ENCODE data around the gene RPL36. TPM values are rescaled to one million over a fixed set of nuclear protein-coding genes. Genes with fewer than 3 reads are reported as not detected.
A peak's percentile ranks its signal among the peaks of the same experiment; 100 is the strongest.

The RPL36 gene
- polyA plus RNA-seq, 1 donor, result 1,331 TPM

- H3K27ac ChIP-seq (ENCODE audit: low read length), result no peak overlapping the region
- H3K27me3 ChIP-seq (ENCODE audit: control insufficient read depth, insufficient read depth, low read length), result no peaks in the 10 kb centered on the region
- H3K9me3 ChIP-seq (ENCODE audit: control insufficient read depth, low read depth, low read length), result no peaks in the 10 kb centered on the region
- no peak for DNase-seq
- H3K36me3 ChIP-seq (ENCODE audit: control insufficient read depth, insufficient read depth, low read length), result peaks cover 53% of the 10 kb centered on the region
- H3K4me1 ChIP-seq (ENCODE audit: control insufficient read depth, insufficient read depth, low read length), result no peaks in the 10 kb centered on the region
- WGBS (ENCODE audit: insufficient coverage, low lambda C conversion rate), result no CpG with 5 or more reads among the region's 11 CpGs
- no peak overlapping the region for H3K4me3 ChIP-seq (ENCODE audit: low read length)
Measured at GRCh38 chr19:5669212-5669611, 20.9 kb upstream of the RPL36 start.

- Histone ChIP-seq H3K27me3 (ENCODE audit: control insufficient read depth, insufficient read depth, low read length) (no peaks in the 10 kb centered on the region), H3K4me3 (ENCODE audit: low read length) (no peak overlapping the region), H3K4me1 (ENCODE audit: control insufficient read depth, insufficient read depth, low read length) (no peaks in the 10 kb centered on the region), H3K27ac (ENCODE audit: low read length) (no peak overlapping the region), H3K9me3 (ENCODE audit: control insufficient read depth, low read depth, low read length) (no peaks in the 10 kb centered on the region), H3K36me3 (ENCODE audit: control insufficient read depth, insufficient read depth, low read length) (peaks cover 29% of the 10 kb centered on the region)
- no CpG with 5 or more reads among the region's 7 CpGs for WGBS (ENCODE audit: insufficient coverage, low lambda C conversion rate)
- DNase-seq, result no peak
Measured at GRCh38 chr19:5671600-5671999, 18.5 kb upstream of the RPL36 start.

- Histone ChIP-seq H3K27me3 (ENCODE audit: control insufficient read depth, insufficient read depth, low read length) (no peaks in the 10 kb centered on the region), H3K36me3 (ENCODE audit: control insufficient read depth, insufficient read depth, low read length) (peaks cover 16% of the 10 kb centered on the region), H3K9me3 (ENCODE audit: control insufficient read depth, low read depth, low read length) (no peaks in the 10 kb centered on the region), H3K4me3 (ENCODE audit: low read length) (no peak overlapping the region), H3K27ac (ENCODE audit: low read length) (no peak overlapping the region), H3K4me1 (ENCODE audit: control insufficient read depth, insufficient read depth, low read length) (no peaks in the 10 kb centered on the region)
- no CpG with 5 or more reads among the region's 13 CpGs for WGBS (ENCODE audit: insufficient coverage, low lambda C conversion rate)
- DNase-seq, result no peak
Measured at GRCh38 chr19:5672708-5673459, 17.2 kb upstream of the RPL36 start.

GRCh38 chr19:5673752-5674151 lies 16.3 kb upstream of the RPL36 start:
- no peaks in the 10 kb centered on the region for H3K9me3 ChIP-seq (ENCODE audit: control insufficient read depth, low read depth, low read length)
- H3K4me1 ChIP-seq (ENCODE audit: control insufficient read depth, insufficient read depth, low read length), result no peaks in the 10 kb centered on the region
- no peaks in the 10 kb centered on the region for H3K27me3 ChIP-seq (ENCODE audit: control insufficient read depth, insufficient read depth, low read length)
- H3K36me3 ChIP-seq (ENCODE audit: control insufficient read depth, insufficient read depth, low read length), result peaks cover 18% of the 10 kb centered on the region
- no peak overlapping the region for H3K4me3 ChIP-seq (ENCODE audit: low read length)
- no peak overlapping the region for H3K27ac ChIP-seq (ENCODE audit: low read length)
- no peak for DNase-seq
- WGBS (ENCODE audit: insufficient coverage, low lambda C conversion rate), result no CpG with 5 or more reads among the region's 1 CpG

- Histone ChIP-seq H3K27me3 (ENCODE audit: control insufficient read depth, insufficient read depth, low read length) (no peaks in the 10 kb centered on the region), H3K27ac (ENCODE audit: low read length) (no peak overlapping the region), H3K4me3 (ENCODE audit: low read length) (no peak overlapping the region), H3K36me3 (ENCODE audit: control insufficient read depth, insufficient read depth, low read length) (peaks cover 9% of the 10 kb centered on the region), H3K9me3 (ENCODE audit: control insufficient read depth, low read depth, low read length) (no peaks in the 10 kb centered on the region), H3K4me1 (ENCODE audit: control insufficient read depth, insufficient read depth, low read length) (peaks cover 6% of the 10 kb centered on the region)
- WGBS (ENCODE audit: insufficient coverage, low lambda C conversion rate), result no CpG with 5 or more reads among the region's 5 CpGs
- no peak for DNase-seq
Measured at GRCh38 chr19:5674714-5675113, 15.4 kb upstream of the RPL36 start.

- H3K9me3 ChIP-seq (ENCODE audit: control insufficient read depth, low read depth, low read length), result no peaks in the 10 kb centered on the region
- no peaks in the 10 kb centered on the region for H3K27me3 ChIP-seq (ENCODE audit: control insufficient read depth, insufficient read depth, low read length)
- WGBS (ENCODE audit: insufficient coverage, low lambda C conversion rate), result no CpG with 5 or more reads among the region's 17 CpGs
- no peak overlapping the region for H3K27ac ChIP-seq (ENCODE audit: low read length)
- peaks cover 8% of the 10 kb centered on the region for H3K4me1 ChIP-seq (ENCODE audit: control insufficient read depth, insufficient read depth, low read length)
- DNase-seq, result no peak
- no peak overlapping the region for H3K4me3 ChIP-seq (ENCODE audit: low read length)
- peaks cover 5% of the 10 kb centered on the region for H3K36me3 ChIP-seq (ENCODE audit: control insufficient read depth, insufficient read depth, low read length)
Measured at GRCh38 chr19:5676105-5676771, 13.9 kb upstream of the RPL36 start.

- H3K36me3 ChIP-seq (ENCODE audit: control insufficient read depth, insufficient read depth, low read length), result peaks cover 5% of the 10 kb centered on the region
- peaks cover 9% of the 10 kb centered on the region for H3K4me1 ChIP-seq (ENCODE audit: control insufficient read depth, insufficient read depth, low read length)
- no peaks in the 10 kb centered on the region for H3K9me3 ChIP-seq (ENCODE audit: control insufficient read depth, low read depth, low read length)
- DNase-seq, result peak in 1 of 2 donors; percentile 2
- H3K4me3 ChIP-seq (ENCODE audit: low read length), result no peak overlapping the region
- no peak overlapping the region for H3K27ac ChIP-seq (ENCODE audit: low read length)
- no CpG with 5 or more reads among the region's 13 CpGs for WGBS (ENCODE audit: insufficient coverage, low lambda C conversion rate)
- no peaks in the 10 kb centered on the region for H3K27me3 ChIP-seq (ENCODE audit: control insufficient read depth, insufficient read depth, low read length)
Measured at GRCh38 chr19:5676772-5677105, 13.4 kb upstream of the RPL36 start.

GRCh38 chr19:5677136-5677535 lies 13.0 kb upstream of the RPL36 start:
- no peak overlapping the region for H3K4me3 ChIP-seq (ENCODE audit: low read length)
- no peaks in the 10 kb centered on the region for H3K27me3 ChIP-seq (ENCODE audit: control insufficient read depth, insufficient read depth, low read length)
- H3K36me3 ChIP-seq (ENCODE audit: control insufficient read depth, insufficient read depth, low read length), result peaks cover 5% of the 10 kb centered on the region
- WGBS (ENCODE audit: insufficient coverage, low lambda C conversion rate), result no CpG with 5 or more reads among the region's 10 CpGs
- H3K27ac ChIP-seq (ENCODE audit: low read length), result no peak overlapping the region
- H3K9me3 ChIP-seq (ENCODE audit: control insufficient read depth, low read depth, low read length), result no peaks in the 10 kb centered on the region
- peaks cover 9% of the 10 kb centered on the region for H3K4me1 ChIP-seq (ENCODE audit: control insufficient read depth, insufficient read depth, low read length)
- DNase-seq, result no peak

- Histone ChIP-seq H3K27me3 (ENCODE audit: control insufficient read depth, insufficient read depth, low read length) (no peaks in the 10 kb centered on the region), H3K4me3 (ENCODE audit: low read length) (no peak overlapping the region), H3K36me3 (ENCODE audit: control insufficient read depth, insufficient read depth, low read length) (peaks cover 5% of the 10 kb centered on the region), H3K27ac (ENCODE audit: low read length) (no peak overlapping the region), H3K4me1 (ENCODE audit: control insufficient read depth, insufficient read depth, low read length) (peaks cover 9% of the 10 kb centered on the region), H3K9me3 (ENCODE audit: control insufficient read depth, low read depth, low read length) (no peaks in the 10 kb centered on the region)
- no CpG with 5 or more reads among the region's 9 CpGs for WGBS (ENCODE audit: insufficient coverage, low lambda C conversion rate)
- DNase-seq, result no peak
Measured at GRCh38 chr19:5677580-5677979, 12.5 kb upstream of the RPL36 start.

GRCh38 chr19:5678071-5678718 lies 11.9 kb upstream of the RPL36 start:
- Histone ChIP-seq H3K27ac (ENCODE audit: low read length) (no peak overlapping the region), H3K4me3 (ENCODE audit: low read length) (no peak overlapping the region), H3K9me3 (ENCODE audit: control insufficient read depth, low read depth, low read length) (no peaks in the 10 kb centered on the region), H3K4me1 (ENCODE audit: control insufficient read depth, insufficient read depth, low read length) (peaks cover 9% of the 10 kb centered on the region), H3K27me3 (ENCODE audit: control insufficient read depth, insufficient read depth, low read length) (no peaks in the 10 kb centered on the region), H3K36me3 (ENCODE audit: control insufficient read depth, insufficient read depth, low read length) (peaks cover 5% of the 10 kb centered on the region)
- no CpG with 5 or more reads among the region's 22 CpGs for WGBS (ENCODE audit: insufficient coverage, low lambda C conversion rate)
- no peak for DNase-seq

All from large intestine (tissue), 3 donors.